ENCODE results near the gene NPFFR2.

- TF ChIP-seq SUZ12 (IDR thresholded peaks at IDR 0.05; ENCODE audit: extremely low read depth, insufficient read depth, insufficient read length) (no peak), ZNF274 (IDR thresholded peaks at IDR 0.05; ENCODE audit: low read depth, low read length) (no peak), YY1 (IDR thresholded peaks at IDR 0.05; ENCODE audit: insufficient read depth, insufficient read length) (no peak)
Observed at GRCh38 chr4:72111863-72112262, 80.1 kb downstream of the NPFFR2 start.

All from NT2/D1 (cell line).